NCI-H128 (cell line): Measurements from ENCODE around the gene PPP1R37.

Experiments
- DNase-seq: peaks from one replicate; lab custom pipeline; 2025; ENCODE audit not compliant: unreplicated experiment; lab: John Stamatoyannopoulos, UW

The PPP1R37 gene

GRCh38 chr19:45070861-45071544, 22.0 kb upstream of the PPP1R37 start:
- DNase-seq: no peak

- DNase-seq: no peak
Observed at GRCh38 chr19:45071545-45071938, 21.4 kb upstream of the PPP1R37 start.

GRCh38 chr19:45071969-45072790, 20.8 kb upstream of the PPP1R37 start:
- no peak for DNase-seq

GRCh38 chr19:45074744-45075300, 18.2 kb upstream of the PPP1R37 start:
- no peak for DNase-seq

GRCh38 chr19:45075301-45076028, 17.5 kb upstream of the PPP1R37 start:
- no peak for DNase-seq

GRCh38 chr19:45076029-45076850, 16.7 kb upstream of the PPP1R37 start, which contains the start of gene ZNF296:
Gene ZNF296, minus strand, starts transcription at chr19:45076478. Its CDS starts 105 bp downstream, at chr19:45076373.
- DNase-seq: peak; percentile 47

GRCh38 chr19:45076851-45077730, 15.9 kb upstream of the PPP1R37 start:
- DNase-seq: no peak

GRCh38 chr19:45078390-45079062, 14.5 kb upstream of the PPP1R37 start:
- no peak for DNase-seq

- peak; percentile 26 for DNase-seq
Observed at GRCh38 chr19:45079063-45079910, 13.7 kb upstream of the PPP1R37 start, which contains the start of gene GEMIN7. Gene GEMIN7, plus strand, starts transcription at chr19:45079260. Its CDS starts 10,855 bp downstream, at chr19:45090115.

GRCh38 chr19:45079911-45080370, 13.0 kb upstream of the PPP1R37 start:
- no peak for DNase-seq

GRCh38 chr19:45082170-45082569, 10.8 kb upstream of the PPP1R37 start:
- DNase-seq: no peak

GRCh38 chr19:45086480-45086879, 6.5 kb upstream of the PPP1R37 start:
- no peak for DNase-seq

GRCh38 chr19:45087531-45087930, 5.4 kb upstream of the PPP1R37 start:
- no peak for DNase-seq

- no peak for DNase-seq
Observed at GRCh38 chr19:45090034-45090433, 2.9 kb upstream of the PPP1R37 start.

- DNase-seq: no peak
Observed at GRCh38 chr19:45090606-45091005, 2.4 kb upstream of the PPP1R37 start.

GRCh38 chr19:45091031-45091923, 1.7 kb upstream of the PPP1R37 start:
- DNase-seq: peak; percentile 99

GRCh38 chr19:45094137-45094536, 1.2 kb downstream of the PPP1R37 start:
- DNase-seq: no peak
